Neuronal stem cell (in vitro differentiated cells): ENCODE measurements around the gene ZNF428.

ENCODE experiments used
- DNase-seq: peaks from one replicate; pipeline ENCODE4 v3.0.0-alpha.2; 2013; ENCODE audit warnings: low spot score
- H2AFZ ChIP-seq: one replicate; pipeline ENCODE4 v1.6.1; 2013; ENCODE audit warnings: mild to moderate bottlenecking, low read length, inconsistent platforms
- H2AK5ac ChIP-seq: 2 replicates; pipeline ENCODE4 v1.6.1; 2013; ENCODE audit warnings: low read depth, mild to moderate bottlenecking, inconsistent platforms, low read length, moderate library complexity, mixed read lengths
- H2BK120ac ChIP-seq: 2 replicates; pipeline ENCODE4 v1.6.1; 2013; ENCODE audit warnings: low read depth, mild to moderate bottlenecking, inconsistent platforms, low read length, moderate library complexity, mixed read lengths
- H2BK12ac ChIP-seq: one replicate; pipeline ENCODE4 v1.6.1; 2013; ENCODE audit warnings: low read length, inconsistent platforms
- H2BK15ac ChIP-seq: 2 replicates; pipeline ENCODE4 v1.6.1; 2013; ENCODE audit warnings: mild to moderate bottlenecking, low read length, inconsistent platforms, mixed read lengths
- H2BK5ac ChIP-seq: one replicate; pipeline ENCODE4 v1.6.1; 2013; ENCODE audit warnings: inconsistent platforms, mild to moderate bottlenecking, low read length, moderate library complexity
- H3K14ac ChIP-seq: one replicate; pipeline ENCODE4 v1.6.1; 2013; ENCODE audit warnings: low read length, inconsistent platforms
- H3K18ac ChIP-seq: 2 replicates; pipeline ENCODE4 v1.6.1; 2013; ENCODE audit warnings: low read length, inconsistent platforms
- H3K23ac ChIP-seq: 2 replicates; pipeline ENCODE4 v1.6.1; 2013; ENCODE audit warnings: low read depth, mild to moderate bottlenecking, mixed read lengths, low read length, inconsistent platforms; ENCODE audit not compliant: poor library complexity
- H3K27ac ChIP-seq: replicated peaks from 3 replicates; pipeline ENCODE4 v1.5.1; 2013; ENCODE audit warnings: low read length, inconsistent platforms
- H3K27me3 ChIP-seq, 3 experiments: 2 replicates each; pipeline ENCODE4 v1.6.1; 2013; ENCODE audit warnings: low read length in 3 of 3, mild to moderate bottlenecking in 2 of 3, inconsistent platforms in 1 of 3, low read depth in 1 of 3, mixed read lengths in 1 of 3, moderate library complexity in 1 of 3; ENCODE audit not compliant: control insufficient read depth in 3 of 3, insufficient read depth in 3 of 3
- H3K36me3 ChIP-seq, 2 donors: replicated peaks in 1 of 2; 2 replicates each; pipeline ENCODE4 v1.6.1; 2013; ENCODE audit warnings: low read length in 2 of 2; ENCODE audit not compliant: control insufficient read depth in 2 of 2, insufficient read depth in 2 of 2
- H3K4ac ChIP-seq: 2 replicates; pipeline ENCODE4 v1.6.1; 2013; ENCODE audit warnings: inconsistent platforms, mild to moderate bottlenecking, low read length, moderate library complexity
- H3K4me1 ChIP-seq, 2 donors: 1 replicate in 1 of 2; 2 replicates in 1 of 2; pipeline ENCODE4 v1.6.1; 2013; ENCODE audit warnings: low read length in 2 of 2, low read depth in 1 of 2; ENCODE audit not compliant: control insufficient read depth in 2 of 2, insufficient read depth in 1 of 2
- H3K4me2 ChIP-seq: one replicate; pipeline ENCODE4 v1.6.1; 2013; ENCODE audit warnings: mild to moderate bottlenecking, low read length, inconsistent platforms; ENCODE audit not compliant: insufficient read depth, poor library complexity, severe bottlenecking
- H3K4me3 ChIP-seq, 2 donors: 2 replicates each; pipeline ENCODE4 v1.5.1; 2013; ENCODE audit warnings: low read length in 2 of 2, mild to moderate bottlenecking in 2 of 2, inconsistent platforms in 1 of 2, moderate library complexity in 1 of 2
- H3K79me1 ChIP-seq: one replicate; pipeline ENCODE4 v1.6.1; 2013; ENCODE audit warnings: low read depth, mild to moderate bottlenecking, inconsistent platforms, low read length, moderate library complexity
- H3K9ac ChIP-seq: one replicate; pipeline ENCODE4 v1.6.1; 2013; ENCODE audit warnings: mild to moderate bottlenecking, low read depth, low read length, inconsistent platforms; ENCODE audit not compliant: poor library complexity
- H3K9me3 ChIP-seq, 2 donors: replicated peaks in 1 of 2; 2 replicates each; pipeline versions ENCODE3 to v1.6.1; 2013; ENCODE audit warnings: low read length in 2 of 2, mild to moderate bottlenecking in 2 of 2, inconsistent platforms in 1 of 2, low read depth in 1 of 2, mixed read lengths in 1 of 2, moderate library complexity in 1 of 2; ENCODE audit not compliant: control insufficient read depth in 2 of 2, insufficient read depth in 1 of 2
- H4K8ac ChIP-seq: one replicate; pipeline ENCODE4 v1.6.1; 2013; ENCODE audit warnings: low read depth, mild to moderate bottlenecking, inconsistent platforms, low read length, moderate library complexity
- H4K91ac ChIP-seq: one replicate; pipeline ENCODE4 v1.6.1; 2013; ENCODE audit warnings: low read length, low read depth, mild to moderate bottlenecking, inconsistent platforms; ENCODE audit not compliant: poor library complexity
- WGBS, 2 donors: extraction: QIAGEN DNeasy Blood & Tissue Kit; methylation state at CpG; one replicate each; pipeline ENCODE4 v1.1.7; 2013; ENCODE audit warnings: missing lambda C conversion rate in 2 of 2, mixed read lengths in 1 of 2; ENCODE audit not compliant: insufficient read length in 2 of 2, insufficient replicate concordance in 1 of 2; ENCODE audit errors: extremely low coverage in 2 of 2; 5-methylcytosine and 5-hydroxymethylcytosine counted together

ZNF428 gene

GRCh38 chr19:43648633-43649032 lies 29.2 kb upstream of the ZNF428 start:
- Histone ChIP-seq H3K27ac (no peak overlapping the region), H3K4me1 (peaks cover 0 to 2% of the 10 kb centered on the region in 2 donors), H3K4me2 (no peak overlapping the region), H3K36me3 (peaks cover 9 to 10% of the 10 kb centered on the region in 2 donors), H2BK15ac (no peak overlapping the region), H3K4me3 (no peak overlapping the region), H3K23ac (no peak overlapping the region), H3K9me3 (peaks cover 6 to 8% of the 10 kb centered on the region in 2 donors), H3K9ac (no peak overlapping the region), H3K4ac (no peak overlapping the region), H3K27me3 (no peaks in the 10 kb centered on the region), H2BK5ac (no peak overlapping the region), H4K8ac (no peak overlapping the region), H2AK5ac (no peak overlapping the region), H2BK12ac (no peak overlapping the region), H2BK120ac (no peak overlapping the region), H4K91ac (no peak overlapping the region), H3K14ac (no peak overlapping the region), H2AFZ (no peak overlapping the region), H3K18ac (no peak overlapping the region), H3K79me1 (no peaks in the 10 kb centered on the region)
- WGBS, 2 donors = no CpG with 5 or more reads among the region's 6 CpGs
- no peak for DNase-seq

- Histone ChIP-seq H4K8ac (no peak overlapping the region), H3K4me1 (peaks cover 4 to 6% of the 10 kb centered on the region in 2 donors), H3K4me2 (no peak overlapping the region), H3K18ac (no peak overlapping the region), H2BK120ac (no peak overlapping the region), H3K4ac (no peak overlapping the region), H3K14ac (no peak overlapping the region), H3K4me3 (no peak overlapping the region), H3K23ac (no peak overlapping the region), H3K27me3 (peaks cover 0 to 9% (median 2%) of the 10 kb centered on the region in 3 experiments), H2AFZ (no peak overlapping the region), H2BK15ac (no peak overlapping the region), H3K9ac (no peak overlapping the region), H2BK12ac (no peak overlapping the region), H3K27ac (no peak overlapping the region), H4K91ac (no peak overlapping the region), H2BK5ac (no peak overlapping the region), H3K36me3 (peaks cover 3 to 6% of the 10 kb centered on the region in 2 donors), H3K9me3 (peaks cover 6 to 8% of the 10 kb centered on the region in 2 donors), H3K79me1 (peaks cover 3% of the 10 kb centered on the region), H2AK5ac (no peak overlapping the region)
- no CpG with 5 or more reads among the region's 13 CpGs for WGBS, 2 donors
- no peak for DNase-seq
These were observed 24.8 kb upstream of the ZNF428 start for GRCh38 chr19:43644181-43644580.

GRCh38 chr19:43643326-43643725 lies 23.9 kb upstream of the ZNF428 start:
- no peak overlapping the region for H2BK15ac ChIP-seq
- peaks cover 0 to 9% (median 2%) of the 10 kb centered on the region in 3 experiments for H3K27me3 ChIP-seq
- no peak overlapping the region for H4K91ac ChIP-seq
- no peak overlapping the region for H2BK12ac ChIP-seq
- no peak for DNase-seq
- H3K79me1 ChIP-seq = peaks cover 5% of the 10 kb centered on the region
- no peak overlapping the region for H4K8ac ChIP-seq
- H2AK5ac ChIP-seq = no peak overlapping the region
- H3K36me3 ChIP-seq = peaks cover 0 to 2% of the 10 kb centered on the region in 2 donors
- H3K4ac ChIP-seq = no peak overlapping the region
- H2BK5ac ChIP-seq = no peak overlapping the region
- H3K9ac ChIP-seq = no peak overlapping the region
- H3K23ac ChIP-seq = no peak overlapping the region
- H2BK120ac ChIP-seq = no peak overlapping the region
- no peak overlapping the region for H3K27ac ChIP-seq
- no peak overlapping the region for H3K18ac ChIP-seq
- no peak overlapping the region for H3K4me3 ChIP-seq
- H3K14ac ChIP-seq = no peak overlapping the region
- H3K4me2 ChIP-seq = no peak overlapping the region
- peaks cover 10 to 11% of the 10 kb centered on the region in 2 donors for H3K4me1 ChIP-seq
- no CpG with 5 or more reads among the region's 3 CpGs for WGBS, 2 donors
- no peak overlapping the region for H2AFZ ChIP-seq
- peaks cover 6 to 8% of the 10 kb centered on the region in 2 donors for H3K9me3 ChIP-seq

- Histone ChIP-seq H2AFZ (no peak overlapping the region), H2BK15ac (no peak overlapping the region), H3K79me1 (peaks cover 9% of the 10 kb centered on the region), H3K14ac (no peak overlapping the region), H3K18ac (no peak overlapping the region), H3K4me2 (no peak overlapping the region), H3K4ac (no peak overlapping the region), H2BK12ac (no peak overlapping the region), H3K27ac (no peak overlapping the region), H3K23ac (no peak overlapping the region), H4K91ac (no peak overlapping the region), H3K9ac (no peak overlapping the region), H3K4me3 (no peak overlapping the region), H3K9me3 (peaks cover 6 to 8% of the 10 kb centered on the region in 2 donors), H3K27me3 (peaks cover 0 to 9% (median 2%) of the 10 kb centered on the region in 3 experiments), H2BK5ac (no peak overlapping the region), H3K4me1 (peaks cover 14 to 16% of the 10 kb centered on the region in 2 donors), H4K8ac (no peak overlapping the region), H2BK120ac (no peak overlapping the region), H2AK5ac (no peak overlapping the region), H3K36me3 (peaks cover 0 to 9% of the 10 kb centered on the region in 2 donors)
- WGBS, 2 donors = no CpG with 5 or more reads among the region's 4 CpGs
- no peak for DNase-seq
These were observed 23.1 kb upstream of the ZNF428 start for GRCh38 chr19:43642531-43642930.
